ENCODE measurements around the gene NKAPL.

Gene NKAPL

GRCh38 chr6:28258877-28259777 is at the start of gene NKAPL:
NKAPL (plus strand) TSS chr6:28259297; CDS start chr6:28259372, 75 bp downstream.
- DNase-seq = no peak

GRCh38 chr6:28209753-28210535 is 49.2 kb upstream of the NKAPL start:
- DNase-seq = no peak

GRCh38 chr6:28211840-28212509 is 47.1 kb upstream of the NKAPL start:
- no peak for DNase-seq

GRCh38 chr6:28212510-28213212 is 46.4 kb upstream of the NKAPL start:
- peak; percentile 74 for DNase-seq

GRCh38 chr6:28213213-28213523 is 45.9 kb upstream of the NKAPL start:
- no peak for DNase-seq

- no peak for DNase-seq
Observed at GRCh38 chr6:28215425-28215824, 43.7 kb upstream of the NKAPL start.

- DNase-seq = no peak
Observed at GRCh38 chr6:28217890-28218289, 41.2 kb upstream of the NKAPL start.

- peak; percentile 29 for DNase-seq
Observed at GRCh38 chr6:28218312-28219248, 40.5 kb upstream of the NKAPL start.

GRCh38 chr6:28220257-28221133 is 38.6 kb upstream of the NKAPL start:
- DNase-seq = no peak

GRCh38 chr6:28224131-28225055 is 34.7 kb upstream of the NKAPL start:
- no peak for DNase-seq

- peak; percentile 74 for DNase-seq
Observed at GRCh38 chr6:28225056-28225834, 33.9 kb upstream of the NKAPL start, which contains the start of gene ZSCAN9. ZSCAN9 (plus strand) TSS chr6:28225275; CDS start chr6:28227085, 1,810 bp downstream.

GRCh38 chr6:28226460-28226859 is 32.6 kb upstream of the NKAPL start:
- no peak for DNase-seq

GRCh38 chr6:28232785-28233184 is 26.3 kb upstream of the NKAPL start:
- DNase-seq = no peak

GRCh38 chr6:28235912-28236452 is 23.1 kb upstream of the NKAPL start:
- DNase-seq = no peak

GRCh38 chr6:28239636-28240035 is 19.5 kb upstream of the NKAPL start:
- no peak for DNase-seq

- DNase-seq = no peak
Observed at GRCh38 chr6:28240471-28240870, 18.6 kb upstream of the NKAPL start.

GRCh38 chr6:28243946-28244345 is 15.2 kb upstream of the NKAPL start:
- no peak for DNase-seq

All from NCI-H446 treated with DMSO at 0.1 percent for 48 hours (cell line).